GM06990 (cell line): ENCODE measurements around the gene PFKFB3.

Experiments
- DNase-seq: peaks from one replicate; pipeline ENCODE4 v3.0.0-alpha.2; 2011; ENCODE audit not compliant: insufficient read length; ENCODE audit errors: extremely low read depth
- H3K27me3 ChIP-seq: replicated peaks from 2 replicates; pipeline ENCODE4 v1.6.0; 2011; ENCODE audit warnings: low read length; ENCODE audit not compliant: control insufficient read depth, insufficient read depth
- H3K36me3 ChIP-seq: 2 replicates; pipeline ENCODE4 v1.5.1; 2011; ENCODE audit warnings: low read length; ENCODE audit not compliant: control insufficient read depth, insufficient read depth
- H3K4me3 ChIP-seq: replicated peaks from 2 replicates; pipeline ENCODE4 v1.5.1; 2011; ENCODE audit warnings: low read depth, mild to moderate bottlenecking, control low read depth, low read length
- TF ChIP-seq, protein P1 (sequence below): IDR thresholded peaks from 2 replicates; pipeline ENCODE4 v1.5.1; 2011; ENCODE audit warnings: low read length, control low read depth, mild to moderate bottlenecking, inconsistent platforms; ENCODE audit not compliant: insufficient read depth, poor library complexity, severe bottlenecking

The PFKFB3 gene

DNA sequence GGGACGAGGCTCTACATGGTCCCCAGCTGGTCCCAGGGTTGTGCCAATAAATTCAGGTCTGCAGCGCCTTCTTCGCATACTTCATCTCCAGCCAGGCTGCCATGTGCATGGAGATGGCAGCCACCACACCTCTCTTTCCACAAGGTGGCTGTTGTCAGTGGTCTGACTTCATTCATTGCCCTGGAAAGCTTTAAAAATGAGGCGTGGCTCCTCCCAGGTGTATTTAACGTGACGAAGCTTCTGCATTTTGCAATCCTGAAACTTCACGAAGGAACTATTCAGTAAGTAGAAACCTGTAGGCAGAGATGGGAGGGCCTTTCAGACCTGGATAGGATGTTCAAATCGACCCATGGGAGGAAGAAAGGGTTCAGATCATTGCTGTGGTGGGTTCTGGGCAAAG is 53.7 kb downstream of the PFKFB3 start:
- DNase-seq, result no peak
- H3K4me3 ChIP-seq, result no peak overlapping the region
- no peaks in the 10 kb centered on the region for H3K36me3 ChIP-seq
- no peaks in the 10 kb centered on the region; the same call in 1 of the 2 replicates for H3K27me3 ChIP-seq
- TF ChIP-seq, protein P1, sequence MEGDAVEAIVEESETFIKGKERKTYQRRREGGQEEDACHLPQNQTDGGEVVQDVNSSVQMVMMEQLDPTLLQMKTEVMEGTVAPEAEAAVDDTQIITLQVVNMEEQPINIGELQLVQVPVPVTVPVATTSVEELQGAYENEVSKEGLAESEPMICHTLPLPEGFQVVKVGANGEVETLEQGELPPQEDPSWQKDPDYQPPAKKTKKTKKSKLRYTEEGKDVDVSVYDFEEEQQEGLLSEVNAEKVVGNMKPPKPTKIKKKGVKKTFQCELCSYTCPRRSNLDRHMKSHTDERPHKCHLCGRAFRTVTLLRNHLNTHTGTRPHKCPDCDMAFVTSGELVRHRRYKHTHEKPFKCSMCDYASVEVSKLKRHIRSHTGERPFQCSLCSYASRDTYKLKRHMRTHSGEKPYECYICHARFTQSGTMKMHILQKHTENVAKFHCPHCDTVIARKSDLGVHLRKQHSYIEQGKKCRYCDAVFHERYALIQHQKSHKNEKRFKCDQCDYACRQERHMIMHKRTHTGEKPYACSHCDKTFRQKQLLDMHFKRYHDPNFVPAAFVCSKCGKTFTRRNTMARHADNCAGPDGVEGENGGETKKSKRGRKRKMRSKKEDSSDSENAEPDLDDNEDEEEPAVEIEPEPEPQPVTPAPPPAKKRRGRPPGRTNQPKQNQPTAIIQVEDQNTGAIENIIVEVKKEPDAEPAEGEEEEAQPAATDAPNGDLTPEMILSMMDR, result no peak

DNA sequence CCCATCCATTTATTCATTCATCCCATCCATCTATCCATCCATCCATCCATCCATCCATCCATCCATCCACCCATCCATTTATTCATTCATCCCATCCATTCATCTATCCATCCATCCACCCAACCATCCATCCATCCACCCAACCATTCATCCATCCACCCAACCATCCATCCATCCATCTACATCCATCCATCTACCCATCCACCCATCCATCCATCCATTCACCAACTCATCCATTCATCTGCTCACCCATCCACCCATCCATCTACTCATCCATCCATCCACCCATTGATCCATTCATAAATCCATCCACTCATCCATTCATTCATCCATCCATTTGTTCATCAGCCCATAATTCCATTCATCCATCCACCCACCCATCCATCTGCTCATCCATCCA is 56.4 kb downstream of the PFKFB3 start:
- no peaks in the 10 kb centered on the region; the same call in 1 of the 2 replicates for H3K27me3 ChIP-seq
- no peaks in the 10 kb centered on the region for H3K36me3 ChIP-seq
- no peak for DNase-seq
- H3K4me3 ChIP-seq, result no peak overlapping the region
- TF ChIP-seq, protein P1, result no peak

DNA sequence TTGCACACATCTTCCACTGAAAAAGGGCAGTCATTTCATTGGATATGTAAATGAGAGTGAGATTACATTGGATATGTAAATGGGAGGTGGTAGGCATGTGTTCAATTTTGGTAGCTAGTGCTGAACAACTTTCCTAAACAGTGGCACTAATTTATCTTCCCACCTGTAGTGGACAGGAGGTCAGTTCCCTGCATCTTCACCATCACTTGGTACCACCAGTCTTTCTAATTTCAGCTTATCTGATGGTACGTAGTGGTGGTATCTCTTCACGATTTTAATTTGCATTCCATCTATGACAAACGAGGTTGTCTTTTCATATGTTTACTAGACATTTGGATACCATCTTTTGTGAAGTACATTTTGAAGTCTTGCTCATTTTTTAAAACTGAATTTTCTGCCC is 58.1 kb downstream of the PFKFB3 start:
- H3K4me3 ChIP-seq, result no peak overlapping the region
- DNase-seq, result no peak
- TF ChIP-seq, protein P1, result no peak
- H3K27me3 ChIP-seq, result no peaks in the 10 kb centered on the region; the same call in 1 of the 2 replicates
- no peaks in the 10 kb centered on the region for H3K36me3 ChIP-seq

DNA sequence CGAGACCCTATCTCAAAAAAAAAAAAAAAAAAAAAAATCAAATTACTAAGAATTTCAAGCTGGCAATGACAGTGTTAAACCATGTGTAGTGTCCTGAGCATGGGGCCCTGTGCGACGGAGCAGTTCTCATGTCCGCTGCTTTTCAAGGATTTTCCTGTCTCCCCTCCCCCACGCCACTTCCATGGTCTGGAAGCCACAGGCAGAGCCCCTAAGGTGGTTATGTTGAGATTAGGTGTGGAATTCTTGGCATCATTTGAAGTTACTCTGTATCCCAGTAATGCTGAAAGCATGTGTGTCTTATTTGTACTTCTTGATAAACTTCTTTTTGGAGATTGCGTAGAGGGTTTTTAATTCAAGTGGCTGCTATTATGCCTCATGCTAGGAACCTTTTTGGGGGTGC is 65.2 kb downstream of the PFKFB3 start:
- Histone ChIP-seq H3K36me3 (no peaks in the 10 kb centered on the region), H3K27me3 (no peaks in the 10 kb centered on the region), H3K4me3 (no peak overlapping the region)
- no peak for DNase-seq
- TF ChIP-seq, protein P1, result no peak

DNA sequence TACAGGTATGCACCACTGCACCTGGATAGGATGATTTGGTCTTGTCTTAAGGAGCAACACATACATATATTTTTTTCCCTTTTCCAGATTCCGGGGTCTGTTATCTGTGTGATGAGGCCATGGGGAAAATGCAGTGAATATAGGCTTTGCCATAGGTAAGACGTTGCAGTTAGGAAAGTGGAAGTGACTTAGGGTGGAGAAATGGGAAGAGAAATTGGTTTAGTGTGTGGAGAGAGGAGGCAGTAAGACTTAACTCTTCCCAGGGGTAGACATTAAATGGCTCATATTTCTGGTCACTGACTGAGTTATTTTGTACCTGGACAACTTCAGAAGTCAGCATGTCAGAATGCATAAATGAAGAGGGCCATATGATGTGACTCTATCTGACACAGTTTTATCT is 66.7 kb downstream of the PFKFB3 start:
- TF ChIP-seq, protein P1, result no peak
- Histone ChIP-seq H3K27me3 (no peaks in the 10 kb centered on the region), H3K4me3 (no peak overlapping the region), H3K36me3 (no peaks in the 10 kb centered on the region)
- DNase-seq, result no peak

DNA sequence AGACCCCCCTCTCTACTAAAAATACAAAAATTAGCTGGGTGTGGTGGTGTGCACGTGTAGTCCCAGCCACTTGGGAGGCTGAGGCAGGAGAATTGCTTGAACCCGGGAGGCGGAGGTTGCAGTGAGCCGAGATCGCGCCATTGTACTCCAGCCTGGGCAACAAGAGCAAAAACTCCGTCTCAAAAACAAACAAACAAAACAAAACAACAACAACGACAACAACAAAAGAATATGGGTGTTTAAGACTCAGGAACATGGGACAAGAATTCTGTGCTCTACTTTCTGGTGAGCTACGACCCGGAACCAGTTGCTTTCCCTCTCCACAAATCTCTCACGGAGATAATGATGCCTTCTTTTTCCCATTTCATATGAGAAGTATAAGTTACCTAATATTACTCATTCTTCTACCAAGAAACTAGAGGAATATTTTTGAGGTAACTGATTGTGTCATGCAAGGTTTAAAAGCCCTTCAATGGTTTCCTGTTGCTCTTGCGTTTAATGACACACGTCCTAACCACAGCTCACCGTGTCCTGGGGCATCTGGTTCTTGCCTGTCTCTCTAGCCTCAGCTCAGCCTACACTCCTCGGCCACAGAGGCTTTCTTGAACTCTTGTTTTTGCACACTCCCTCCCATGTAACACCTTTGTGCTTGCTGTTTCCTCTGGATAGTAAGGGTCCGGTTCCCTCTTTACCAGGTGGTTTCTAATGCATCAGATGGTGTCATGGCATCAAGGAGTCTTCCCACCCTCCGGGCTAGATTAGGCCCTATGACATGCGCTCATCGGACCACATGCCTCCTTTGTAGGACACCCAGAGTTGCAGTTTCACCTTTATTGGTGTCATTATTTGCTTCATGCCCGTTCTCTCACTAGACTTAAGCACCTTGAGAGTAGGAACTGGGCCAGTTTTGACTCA is 67.5 kb downstream of the PFKFB3 start:
- Histone ChIP-seq H3K27me3 (no peaks in the 10 kb centered on the region), H3K4me3 (no peak overlapping the region), H3K36me3 (no peaks in the 10 kb centered on the region)
- TF ChIP-seq, protein P1, result no peak
- peak; percentile 70 for DNase-seq
